GM19043 (cell line): Measurements from ENCODE around the gene VCX.
"Not testable (repeated sequence)": the region's sequence is repeated elsewhere in the genome, so short reads cannot be mapped to it uniquely, and the experiment has no call there.

Experiments
- ATAC-seq: cut with Tn5 transposase; IDR thresholded peaks from one replicate; pipeline ENCODE4 v1.9.1; 2021; ENCODE audit warnings: low read depth; ENCODE audit not compliant: unreplicated experiment

Gene VCX

DNA sequence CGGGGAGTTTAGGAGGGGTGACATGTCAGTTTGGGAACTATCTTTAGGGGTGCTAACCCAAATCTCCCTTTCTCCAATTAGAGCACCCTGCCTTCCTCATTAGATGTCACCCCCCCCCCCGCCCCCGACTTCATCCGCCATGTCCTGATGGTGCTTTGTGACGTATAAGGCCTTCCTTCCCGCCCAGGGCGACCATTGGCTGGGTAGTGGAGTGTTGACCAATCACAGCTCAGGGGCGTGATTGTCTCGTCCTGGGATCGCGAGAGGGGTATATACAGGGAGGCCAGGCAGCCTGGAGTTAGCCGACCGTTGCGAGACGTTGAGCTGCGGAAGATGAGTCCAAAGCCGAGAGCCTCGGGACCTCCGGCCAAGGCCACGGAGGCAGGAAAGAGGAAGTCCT lies at the start of gene VCX:
Gene VCX, plus strand, starts transcription at position 301 of the 400 bp plus-strand sequence. Its CDS starts 33 bp downstream, at position 334.
- ATAC-seq: not testable (repeated sequence)

DNA sequence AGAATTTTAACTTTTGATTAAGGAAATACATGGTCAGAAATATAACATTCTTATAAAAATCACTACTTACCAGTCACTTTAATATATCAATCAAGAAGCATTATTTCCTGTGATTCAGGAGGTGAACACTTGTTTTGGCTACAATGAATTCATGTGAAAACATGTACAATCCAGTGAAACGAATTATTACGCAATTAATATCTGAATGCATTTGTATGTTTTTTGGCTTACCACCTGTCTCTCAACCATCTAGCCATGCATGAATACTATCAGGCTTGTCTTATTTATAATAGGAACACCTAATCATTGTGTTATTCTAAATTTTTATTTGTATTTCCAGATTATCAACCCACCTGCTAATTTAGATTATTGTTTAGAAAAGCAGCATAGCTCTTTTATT lies 44.6 kb upstream of the VCX start:
- no peak for ATAC-seq

DNA sequence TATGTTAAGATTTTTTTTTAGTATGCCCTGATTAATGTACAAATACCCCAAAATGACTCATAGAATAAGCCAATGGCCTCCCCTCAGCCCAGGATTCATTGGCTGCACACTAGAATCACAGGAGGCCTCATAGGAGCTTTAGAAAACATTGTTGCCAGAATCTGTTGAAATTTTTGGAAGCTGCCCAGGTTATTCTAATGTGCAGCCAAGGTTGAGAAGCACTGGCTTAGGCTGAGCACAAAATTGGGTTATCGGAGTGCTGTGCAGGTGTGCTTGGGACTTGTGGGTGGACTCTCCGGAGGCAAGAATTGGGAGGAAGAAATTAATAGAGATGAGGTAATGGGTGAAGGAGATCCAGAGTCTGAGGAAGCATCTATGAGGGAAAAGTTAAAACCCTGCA lies 41.3 kb upstream of the VCX start:
- ATAC-seq: no peak

DNA sequence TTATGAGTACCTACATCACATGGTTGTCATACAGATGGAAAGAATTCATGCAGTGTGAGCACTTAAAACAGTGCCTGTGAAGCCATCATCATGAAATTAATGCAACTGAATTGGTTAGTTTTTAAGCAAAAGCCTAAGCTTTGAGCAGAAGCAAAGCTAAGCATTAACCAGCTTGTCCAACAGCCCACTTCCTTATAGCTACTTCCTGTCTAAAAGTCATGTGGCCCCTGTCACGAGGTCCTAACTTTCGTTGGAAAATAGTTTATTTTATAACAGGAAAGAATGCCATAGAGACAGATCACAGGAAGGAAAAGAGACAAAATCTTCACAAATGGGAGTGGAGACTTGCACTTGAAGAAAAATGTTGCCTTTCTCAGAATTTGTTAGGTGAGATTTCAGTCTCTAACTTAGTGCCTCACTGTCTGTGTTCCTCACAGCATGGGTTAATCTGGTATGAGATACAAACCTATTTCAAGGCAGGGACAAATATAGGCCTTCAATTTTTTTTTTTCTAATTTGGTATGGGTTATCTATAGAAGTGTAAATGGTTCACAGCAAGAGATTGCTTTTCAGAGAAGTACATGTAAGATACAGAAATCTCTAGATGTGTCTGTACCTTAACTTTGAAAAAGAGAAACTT lies 27.7 kb upstream of the VCX start:
- no peak for ATAC-seq

DNA sequence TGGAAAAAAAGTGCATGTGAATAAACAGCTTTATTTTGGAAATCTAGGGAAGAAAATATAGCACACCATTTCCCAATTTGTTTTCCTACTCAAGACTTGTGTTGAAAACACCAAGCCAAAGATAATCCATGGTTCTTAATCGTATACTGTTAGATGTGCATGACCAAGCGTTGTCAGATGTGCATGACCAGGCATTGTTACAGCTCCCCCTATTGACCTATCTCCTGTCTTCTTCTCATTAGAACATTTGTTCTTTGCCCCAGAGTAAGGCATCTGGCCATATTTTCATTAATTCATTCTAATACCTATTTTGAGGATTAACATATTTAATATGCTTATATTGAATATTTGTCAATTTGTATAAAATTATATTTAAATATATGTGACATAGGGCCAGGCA lies 14.4 kb upstream of the VCX start:
- no peak for ATAC-seq

DNA sequence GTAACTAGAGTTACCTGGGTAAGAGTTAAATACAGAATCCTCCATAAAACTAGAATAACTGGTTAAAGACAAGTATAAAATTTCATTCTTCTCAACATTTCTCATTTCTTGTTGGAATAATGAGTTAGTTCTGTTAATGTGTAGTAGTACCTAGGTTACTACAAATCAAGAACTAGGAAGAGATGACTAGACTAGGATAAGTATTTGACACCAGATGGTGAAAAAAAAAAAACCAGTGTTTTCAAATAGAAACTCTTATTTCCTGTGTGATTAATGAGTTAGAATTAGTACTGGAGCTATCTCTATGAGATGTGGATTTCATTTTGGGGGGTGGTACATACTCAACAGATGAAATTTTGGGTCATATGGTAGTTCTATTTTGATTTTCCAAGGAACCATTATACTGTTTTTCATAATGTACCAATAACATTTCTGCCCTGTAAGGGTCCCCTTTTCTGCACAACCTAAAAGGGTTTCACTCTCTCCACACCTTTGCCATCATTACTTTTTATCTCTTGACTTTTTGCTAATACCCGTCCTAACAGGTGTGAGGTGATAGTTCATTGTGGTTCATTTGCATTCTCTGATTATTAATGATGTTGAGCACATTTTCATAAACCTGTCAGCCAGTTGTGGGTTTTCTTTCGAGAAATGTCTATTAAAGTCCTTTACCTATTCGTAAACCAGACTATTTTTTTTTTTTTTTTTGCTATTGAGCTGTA lies 1.7 kb upstream of the VCX start:
- no peak for ATAC-seq

DNA sequence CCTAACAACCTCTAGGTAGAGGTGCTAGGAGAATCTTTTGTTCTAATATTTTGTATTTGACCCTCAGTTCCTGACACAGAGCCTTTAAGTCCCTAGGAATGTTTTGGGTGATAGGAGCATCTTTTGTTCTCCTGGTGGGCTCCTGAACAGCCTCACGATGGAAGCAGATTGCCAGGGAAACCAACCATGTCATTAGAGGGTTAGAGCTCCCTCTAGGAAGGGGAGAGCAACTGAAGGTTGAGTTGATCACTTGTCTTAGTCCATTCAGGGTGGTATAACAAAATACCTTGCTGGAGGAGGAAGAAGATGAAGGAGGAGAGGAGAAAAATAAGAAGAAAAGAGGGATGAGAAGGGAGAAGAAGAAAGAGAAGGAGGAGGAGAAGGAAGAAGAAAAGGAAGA lies 9.2 kb downstream of the VCX start:
- ATAC-seq: no peak

DNA sequence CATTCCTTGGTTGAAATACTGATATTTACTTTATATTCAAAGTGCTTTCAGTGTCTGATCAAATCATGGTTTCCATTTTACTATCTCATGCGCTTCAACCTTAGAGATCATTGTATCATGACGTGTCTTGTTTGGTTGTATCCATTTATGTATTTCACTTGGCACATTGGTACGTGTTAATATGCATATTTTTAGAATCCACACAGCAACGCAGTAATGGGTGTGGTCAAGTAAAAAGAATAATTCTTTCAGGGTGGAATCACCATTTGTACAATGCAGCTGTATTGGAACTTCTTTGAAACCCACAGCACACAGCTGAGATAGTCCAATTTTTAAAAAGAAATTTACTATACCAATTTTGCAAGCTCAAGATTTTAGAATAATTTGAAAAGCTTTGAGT lies 29.1 kb downstream of the VCX start:
- no peak for ATAC-seq

DNA sequence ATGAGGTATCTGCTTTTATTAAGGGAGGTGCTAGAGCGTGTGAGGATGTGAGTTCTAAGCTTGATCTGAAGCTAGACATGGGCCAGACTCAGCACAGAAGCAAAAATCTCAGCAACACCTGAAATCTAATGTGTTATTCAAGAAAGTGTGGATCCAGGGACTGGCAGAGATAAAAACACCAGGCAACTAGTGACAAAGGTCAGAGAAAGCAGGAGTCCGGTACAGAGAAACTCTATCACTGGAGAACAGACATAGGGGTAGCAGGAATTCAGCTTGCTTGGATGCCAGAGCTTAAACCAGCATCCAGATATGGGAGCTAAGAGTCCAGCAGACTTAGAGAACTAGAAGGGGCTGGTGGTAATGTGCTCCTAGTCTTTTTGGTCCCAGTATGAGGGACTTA lies 34.0 kb downstream of the VCX start:
- ATAC-seq: no peak

DNA sequence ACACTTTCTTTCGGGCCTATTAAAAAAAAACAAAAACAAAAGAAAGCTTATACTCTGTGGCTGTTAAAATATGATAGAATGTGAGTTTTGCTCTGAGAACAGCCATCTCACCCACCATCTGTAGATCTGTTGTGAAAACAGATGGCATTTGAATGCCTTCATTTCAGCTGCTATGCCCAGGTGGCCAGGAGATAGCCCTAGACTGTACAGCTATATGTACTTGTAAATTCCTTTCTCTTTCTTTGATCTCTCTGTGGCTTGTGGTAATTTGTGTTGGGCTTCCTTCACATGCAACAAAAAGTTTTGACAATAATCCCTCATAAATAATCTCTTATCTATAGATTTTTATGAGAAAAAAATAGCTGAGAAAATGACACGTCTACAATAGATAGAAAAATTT lies 46.2 kb downstream of the VCX start:
- no peak for ATAC-seq

DNA sequence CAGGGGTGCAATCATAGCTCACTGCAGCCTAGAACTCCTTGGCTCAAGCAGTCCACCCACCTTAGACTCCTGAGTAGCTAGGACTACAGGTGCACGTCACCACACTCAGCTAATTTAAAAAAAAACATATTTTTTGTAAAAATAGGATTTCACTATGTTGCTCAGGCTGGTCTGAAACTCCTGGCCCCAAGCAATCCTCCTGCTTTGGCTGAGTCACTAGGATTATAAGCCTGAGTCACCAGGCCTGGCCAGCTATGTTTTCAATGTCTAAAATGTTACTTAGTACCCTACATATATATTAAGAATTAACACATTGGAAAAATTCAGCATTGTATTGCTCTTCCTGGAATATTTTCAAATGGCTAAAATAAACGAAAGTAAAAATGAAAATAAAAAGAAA lies 46.7 kb downstream of the VCX start:
- no peak for ATAC-seq

DNA sequence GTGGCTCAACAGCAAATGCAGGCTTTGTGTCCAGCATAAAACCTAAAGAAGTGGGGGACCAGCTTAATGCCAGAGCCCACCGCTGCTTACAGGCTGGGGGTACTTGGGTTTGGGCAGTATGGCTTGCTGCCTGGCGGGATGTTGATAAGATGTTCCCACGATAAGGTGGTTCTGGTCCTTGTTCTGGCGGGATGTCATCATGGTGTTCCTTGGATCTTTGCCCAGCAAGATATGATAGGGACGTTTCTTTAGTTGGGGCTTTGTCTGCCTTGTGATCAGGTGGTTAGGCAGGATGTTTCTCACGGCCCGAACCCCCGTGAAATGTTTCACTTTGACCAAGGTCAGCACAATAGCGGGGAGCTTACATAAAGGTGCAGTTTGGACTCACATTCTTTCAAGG lies 49.0 kb downstream of the VCX start:
- no peak for ATAC-seq
